ENCODE measurements around the gene ADAM22. TPM values are rescaled to one million over a fixed set of nuclear protein-coding genes. Genes with fewer than 3 reads are reported as not detected.

Gene ADAM22
- total RNA-seq, 1 donor = 1.3 TPM

DNA sequence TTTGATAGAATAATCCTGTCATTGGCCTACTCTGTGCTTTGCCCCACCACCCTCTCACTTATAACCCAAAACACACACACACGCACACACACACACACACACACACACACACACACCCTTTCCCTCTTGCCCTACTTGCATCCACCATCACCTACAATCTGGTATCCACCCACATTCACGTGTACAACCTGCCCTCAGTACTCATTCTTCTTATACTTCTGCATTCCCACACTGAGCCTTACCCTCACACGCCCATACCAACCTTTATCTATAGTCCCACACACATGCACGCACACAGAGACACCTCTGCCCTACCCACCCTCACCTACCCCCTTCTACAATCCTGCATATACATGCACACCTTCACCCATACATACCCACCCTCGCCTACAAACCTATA lies 296.6 kb downstream of the ADAM22 start:
- no peak for TF ChIP-seq CTCF (IDR thresholded peaks at IDR 0.05; ENCODE audit: insufficient read depth, low read length)
- no peak for DNase-seq (ENCODE audit: low read depth)
- no peak overlapping the region for H3K4me3 ChIP-seq (ENCODE audit: low read depth, low read length)

DNA sequence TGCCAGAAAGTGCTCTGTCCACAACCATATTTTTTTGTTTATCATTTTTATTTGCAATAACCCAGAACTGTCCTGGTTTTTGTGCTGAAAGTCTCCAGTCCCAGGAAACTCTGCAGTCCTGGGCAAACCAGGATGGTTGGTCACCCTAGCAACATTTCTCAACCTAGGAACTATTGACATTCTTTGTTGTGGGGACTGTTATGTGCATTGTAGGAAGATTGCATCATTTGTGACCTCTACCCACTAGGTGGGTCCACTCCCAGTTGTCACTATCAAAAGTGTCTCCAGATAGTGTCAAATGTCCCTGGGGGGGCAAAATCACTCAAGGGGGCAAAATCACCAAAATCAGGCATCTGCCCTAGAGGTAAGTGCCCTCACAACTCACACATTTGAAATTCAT lies 299.8 kb downstream of the ADAM22 start:
- H3K4me3 ChIP-seq (ENCODE audit: low read depth, low read length) = no peak overlapping the region
- DNase-seq (ENCODE audit: low read depth) = no peak
- no peak for TF ChIP-seq CTCF (IDR thresholded peaks at IDR 0.05; ENCODE audit: insufficient read depth, low read length)

- H3K4me3 ChIP-seq (ENCODE audit: low read depth, low read length) = no peak overlapping the region
- no peak for DNase-seq (ENCODE audit: low read depth)
- no peak for TF ChIP-seq CTCF (IDR thresholded peaks at IDR 0.05; ENCODE audit: insufficient read depth, low read length)
These were observed 305.8 kb downstream of the ADAM22 start for GRCh38 chr7:88239852-88240251.

DNA sequence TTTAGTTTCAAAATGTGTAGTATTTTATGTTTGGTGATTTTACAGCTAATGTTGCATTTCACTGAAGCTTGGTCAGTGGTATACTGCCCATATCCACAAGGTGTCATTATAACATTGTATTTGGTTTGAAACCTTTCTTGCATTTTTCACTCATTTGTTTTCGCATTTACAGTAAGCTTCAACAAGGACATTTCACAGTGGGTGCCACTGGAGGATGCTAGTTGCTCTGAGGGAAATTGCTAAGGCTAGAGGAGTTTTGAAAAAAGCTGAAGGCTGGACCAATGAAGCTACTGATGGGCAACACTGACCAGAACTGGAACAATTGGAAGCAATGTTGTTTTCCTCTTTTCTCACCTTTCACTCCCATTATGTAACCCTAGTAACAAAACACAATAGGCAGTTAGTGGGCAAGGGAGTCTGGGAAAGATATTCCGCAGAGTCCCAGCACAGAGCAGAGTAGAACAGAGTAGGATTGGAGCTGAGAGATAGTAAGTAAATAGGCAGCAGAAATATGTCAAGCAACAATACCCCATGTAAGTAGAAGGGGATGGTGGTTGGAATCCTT lies 309.4 kb downstream of the ADAM22 start:
- H3K4me3 ChIP-seq (ENCODE audit: low read depth, low read length) = no peak overlapping the region
- peak; percentile 75 for DNase-seq (ENCODE audit: low read depth)
- TF ChIP-seq CTCF (IDR thresholded peaks at IDR 0.05; ENCODE audit: insufficient read depth, low read length) = peak; percentile 77

GRCh38 chr7:88244258-88244657 lies 310.2 kb downstream of the ADAM22 start:
- TF ChIP-seq CTCF (IDR thresholded peaks at IDR 0.05; ENCODE audit: insufficient read depth, low read length) = no peak
- H3K4me3 ChIP-seq (ENCODE audit: low read depth, low read length) = no peak overlapping the region
- no peak for DNase-seq (ENCODE audit: low read depth)

Other genes with a start within 250 kb of the ADAM22 start
- 6.9 and 22.9 TPM in 2 replicates for gene SLC25A40, start 57.9 kb upstream of the ADAM22 start, total RNA-seq (ENCODE audit: low replicate concordance)
- gene DBF4, start 57.8 kb upstream of the ADAM22 start, total RNA-seq (ENCODE audit: low replicate concordance) = 7.0 and 38.8 TPM in 2 replicates

All from fibroblast of the aortic adventitia (primary cell).